ENCODE data around the gene ATP5PO.

Gene ATP5PO

GRCh38 chr21:33915368-33916199 is at the start of gene ATP5PO:
ATP5PO (minus strand) TSS chr21:33915804; CDS start chr21:33915763, 41 bp downstream.
- peak within 1 kb of the TSS; percentile 54 for H3K4me2 ChIP-seq (ENCODE audit: low read length)
- no peaks in the 10 kb centered on the region for H3K9me2 ChIP-seq (replicated peaks; ENCODE audit: control insufficient read depth, low read length)
- no peaks in the 10 kb centered on the region for H3F3A ChIP-seq (ENCODE audit: control insufficient read depth, insufficient read depth)
- peaks cover 15% of the 10 kb centered on the region for H3K4me1 ChIP-seq (ENCODE audit: control insufficient read depth, low read length)
- peaks cover 38% of the 10 kb centered on the region for H3K79me2 ChIP-seq (ENCODE audit: control insufficient read depth, low read length)
- H3K9me3 ChIP-seq (ENCODE audit: control insufficient read depth, insufficient read depth, low read length) = no peaks in the 10 kb centered on the region
- TF ChIP-seq EZH2phosphoT487 (IDR thresholded peaks at IDR 0.05; ENCODE audit: borderline replicate concordance, low read length) = no peak
- TF ChIP-seq, protein P1, sequence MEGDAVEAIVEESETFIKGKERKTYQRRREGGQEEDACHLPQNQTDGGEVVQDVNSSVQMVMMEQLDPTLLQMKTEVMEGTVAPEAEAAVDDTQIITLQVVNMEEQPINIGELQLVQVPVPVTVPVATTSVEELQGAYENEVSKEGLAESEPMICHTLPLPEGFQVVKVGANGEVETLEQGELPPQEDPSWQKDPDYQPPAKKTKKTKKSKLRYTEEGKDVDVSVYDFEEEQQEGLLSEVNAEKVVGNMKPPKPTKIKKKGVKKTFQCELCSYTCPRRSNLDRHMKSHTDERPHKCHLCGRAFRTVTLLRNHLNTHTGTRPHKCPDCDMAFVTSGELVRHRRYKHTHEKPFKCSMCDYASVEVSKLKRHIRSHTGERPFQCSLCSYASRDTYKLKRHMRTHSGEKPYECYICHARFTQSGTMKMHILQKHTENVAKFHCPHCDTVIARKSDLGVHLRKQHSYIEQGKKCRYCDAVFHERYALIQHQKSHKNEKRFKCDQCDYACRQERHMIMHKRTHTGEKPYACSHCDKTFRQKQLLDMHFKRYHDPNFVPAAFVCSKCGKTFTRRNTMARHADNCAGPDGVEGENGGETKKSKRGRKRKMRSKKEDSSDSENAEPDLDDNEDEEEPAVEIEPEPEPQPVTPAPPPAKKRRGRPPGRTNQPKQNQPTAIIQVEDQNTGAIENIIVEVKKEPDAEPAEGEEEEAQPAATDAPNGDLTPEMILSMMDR (IDR thresholded peaks at IDR 0.05; ENCODE audit: low read depth, low read length, poor library complexity, severe bottlenecking) = no peak
- H3K27ac ChIP-seq (ENCODE audit: low read depth, low read length) = peak within 1 kb of the TSS; percentile 40
- H3K4me3 ChIP-seq (ENCODE audit: low read length) = peak within 1 kb of the TSS; percentile 96
- no peaks in the 10 kb centered on the region for H3K27me3 ChIP-seq (ENCODE audit: control insufficient read depth, low read length)
- peaks cover 45% of the 10 kb centered on the region for H3K36me3 ChIP-seq (ENCODE audit: control insufficient read depth, low read length)
- H4K20me1 ChIP-seq (ENCODE audit: control insufficient read depth, insufficient read depth, low read depth, low read length) = no peaks in the 10 kb centered on the region

DNA sequence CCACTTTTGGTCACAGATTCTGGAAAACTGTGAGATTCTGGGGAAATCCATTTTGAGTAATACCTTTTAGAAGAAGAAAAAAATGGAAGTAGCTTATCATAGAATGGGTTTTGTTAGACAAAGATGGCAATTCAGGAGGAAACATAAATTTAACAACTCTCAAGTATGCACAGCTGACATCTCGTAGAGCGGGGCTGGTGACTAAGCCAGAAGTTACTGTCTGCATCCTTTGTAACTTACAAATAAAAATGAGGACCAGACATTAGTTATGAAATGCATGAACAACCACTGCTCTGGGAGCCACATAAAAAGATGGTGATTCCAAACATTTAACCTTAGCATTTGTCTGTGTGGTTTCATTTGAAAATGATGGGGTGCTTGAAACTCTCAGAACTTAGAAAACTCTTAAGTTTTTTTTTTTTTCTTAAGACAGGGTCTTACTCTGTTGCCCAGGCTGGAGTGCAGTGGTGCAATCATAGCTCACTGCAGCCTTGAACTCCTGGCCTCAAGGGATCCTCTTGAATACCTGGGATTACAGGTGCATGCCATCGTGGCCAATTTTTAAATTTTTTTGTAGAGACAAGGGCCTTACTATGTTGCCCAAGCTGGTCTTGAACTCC is 49.2 kb upstream of the ATP5PO start:
- peaks cover 4% of the 10 kb centered on the region; the same call in 1 of the 2 replicates for H3K9me3 ChIP-seq (ENCODE audit: control insufficient read depth, insufficient read depth, low read length)
- no peak overlapping the region for H3K4me3 ChIP-seq (ENCODE audit: low read length)
- no peaks in the 10 kb centered on the region for H4K20me1 ChIP-seq (ENCODE audit: control insufficient read depth, insufficient read depth, low read depth, low read length)
- no peaks in the 10 kb centered on the region for H3K27me3 ChIP-seq (ENCODE audit: control insufficient read depth, low read length)
- no peak overlapping the region for H3K4me2 ChIP-seq (ENCODE audit: low read length)
- H3K27ac ChIP-seq (ENCODE audit: low read depth, low read length) = no peak overlapping the region
- no peaks in the 10 kb centered on the region for H3F3A ChIP-seq (ENCODE audit: control insufficient read depth, insufficient read depth)
- peaks cover 10% of the 10 kb centered on the region for H3K4me1 ChIP-seq (ENCODE audit: control insufficient read depth, low read length)
- H3K36me3 ChIP-seq (ENCODE audit: control insufficient read depth, low read length) = no peaks in the 10 kb centered on the region
- TF ChIP-seq, protein P1 (IDR thresholded peaks at IDR 0.05; ENCODE audit: low read depth, low read length, poor library complexity, severe bottlenecking) = no peak
- TF ChIP-seq EZH2phosphoT487 (IDR thresholded peaks at IDR 0.05; ENCODE audit: borderline replicate concordance, low read length) = no peak
- H3K79me2 ChIP-seq (ENCODE audit: control insufficient read depth, low read length) = no peaks in the 10 kb centered on the region
- no peaks in the 10 kb centered on the region for H3K9me2 ChIP-seq (replicated peaks; ENCODE audit: control insufficient read depth, low read length)

GRCh38 chr21:33963848-33964555 is 48.4 kb upstream of the ATP5PO start:
- H4K20me1 ChIP-seq (ENCODE audit: control insufficient read depth, insufficient read depth, low read depth, low read length) = no peaks in the 10 kb centered on the region
- H3K27me3 ChIP-seq (ENCODE audit: control insufficient read depth, low read length) = no peaks in the 10 kb centered on the region
- H3K27ac ChIP-seq (ENCODE audit: low read depth, low read length) = no peak overlapping the region
- no peak overlapping the region for H3K4me2 ChIP-seq (ENCODE audit: low read length)
- H3F3A ChIP-seq (ENCODE audit: control insufficient read depth, insufficient read depth) = no peaks in the 10 kb centered on the region
- H3K36me3 ChIP-seq (ENCODE audit: control insufficient read depth, low read length) = no peaks in the 10 kb centered on the region
- H3K9me2 ChIP-seq (replicated peaks; ENCODE audit: control insufficient read depth, low read length) = no peaks in the 10 kb centered on the region
- peaks cover 4% of the 10 kb centered on the region; the same call in 1 of the 2 replicates for H3K9me3 ChIP-seq (ENCODE audit: control insufficient read depth, insufficient read depth, low read length)
- H3K79me2 ChIP-seq (ENCODE audit: control insufficient read depth, low read length) = no peaks in the 10 kb centered on the region
- TF ChIP-seq, protein P1 (IDR thresholded peaks at IDR 0.05; ENCODE audit: low read depth, low read length, poor library complexity, severe bottlenecking) = no peak
- TF ChIP-seq EZH2phosphoT487 (IDR thresholded peaks at IDR 0.05; ENCODE audit: borderline replicate concordance, low read length) = no peak
- H3K4me1 ChIP-seq (ENCODE audit: control insufficient read depth, low read length) = peaks cover 10% of the 10 kb centered on the region
- H3K4me3 ChIP-seq (ENCODE audit: low read length) = no peak overlapping the region

Measured in DOHH2 (cell line).